Effector CD4-positive, alpha-beta T cell (primary cell): ENCODE measurements around the gene EEFSEC.
"Not testable (repeated sequence)": the region's sequence is repeated elsewhere in the genome, so short reads cannot be mapped to it uniquely, and the experiment has no call there.

Experiments
- DNase-seq: peaks from one replicate; pipeline ENCODE4 v3.0.0-alpha.2; 2020

The EEFSEC gene

DNA sequence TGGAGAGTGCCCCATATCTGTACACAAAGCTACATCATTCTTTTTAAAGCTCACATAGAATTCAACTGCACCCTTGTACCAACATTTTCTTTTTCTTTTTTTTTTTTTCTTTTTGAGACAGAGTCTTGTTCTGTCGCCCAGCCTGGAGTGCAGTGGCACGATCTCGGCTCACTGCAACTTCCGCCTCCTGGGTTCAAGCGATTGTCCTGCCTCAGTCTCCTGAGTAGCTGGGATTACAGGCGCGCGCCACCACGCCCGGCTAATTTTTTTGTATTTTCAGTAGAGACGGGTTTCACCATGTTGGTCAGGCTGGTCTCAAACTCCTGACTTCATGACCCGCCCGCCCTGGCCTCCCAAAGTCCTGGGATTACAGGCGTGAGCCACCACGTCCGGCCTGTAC is 1.1 kb downstream of the EEFSEC start:
- DNase-seq, result not testable (repeated sequence)

DNA sequence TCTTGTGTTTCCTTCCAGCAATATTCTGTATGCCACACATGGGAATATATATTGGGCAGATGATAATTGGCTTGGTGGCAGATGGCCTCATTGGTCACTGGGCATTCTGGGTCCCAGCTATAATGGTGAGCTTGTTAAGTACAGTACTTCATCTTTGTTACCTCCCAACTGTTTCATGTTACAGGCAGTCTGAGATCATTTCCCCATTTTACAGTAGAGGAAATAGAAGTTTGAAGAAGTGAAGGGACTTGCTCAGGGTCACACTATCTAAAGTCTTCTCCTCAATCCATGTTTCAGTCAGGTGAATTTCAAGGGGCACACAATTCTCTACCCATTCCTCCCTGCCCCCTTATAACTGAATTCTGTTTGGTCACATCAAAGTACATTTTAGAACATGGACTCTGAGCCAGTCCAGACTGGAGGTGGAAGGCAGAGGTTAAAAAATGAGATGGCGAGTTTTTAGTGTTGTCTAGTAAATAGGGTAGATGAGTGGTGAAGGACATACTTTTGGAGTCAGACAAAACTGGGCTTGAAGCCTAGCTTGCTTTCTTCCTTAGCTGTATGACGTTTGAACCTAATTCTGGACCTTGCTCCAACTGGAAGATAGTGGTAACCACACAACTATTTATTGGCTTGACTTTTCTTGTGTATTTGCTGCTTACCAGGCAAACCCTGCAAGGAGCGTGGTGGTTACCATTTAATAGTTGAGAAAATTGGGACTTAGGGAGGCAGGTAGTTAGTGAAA is 2.5 kb downstream of the EEFSEC start:
- DNase-seq, result no peak

DNA sequence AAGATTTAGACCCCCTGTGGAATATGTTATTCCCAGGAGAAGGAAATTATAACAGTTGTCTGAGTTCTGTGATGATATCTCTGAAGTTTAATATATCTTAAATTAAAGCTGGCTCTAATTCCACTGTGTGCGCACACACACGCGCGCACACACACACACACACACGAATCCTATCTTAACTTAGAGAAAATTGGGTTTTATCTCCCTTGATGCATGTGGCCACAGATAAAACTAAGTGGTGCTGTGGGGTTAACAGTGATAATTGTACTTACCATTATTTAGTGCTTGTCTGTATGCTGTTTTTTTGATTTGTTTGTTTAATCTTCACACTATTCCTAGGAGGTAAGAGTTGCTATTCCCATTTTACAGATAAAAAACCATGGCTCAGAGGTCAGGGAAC is 7.4 kb downstream of the EEFSEC start:
- no peak for DNase-seq

DNA sequence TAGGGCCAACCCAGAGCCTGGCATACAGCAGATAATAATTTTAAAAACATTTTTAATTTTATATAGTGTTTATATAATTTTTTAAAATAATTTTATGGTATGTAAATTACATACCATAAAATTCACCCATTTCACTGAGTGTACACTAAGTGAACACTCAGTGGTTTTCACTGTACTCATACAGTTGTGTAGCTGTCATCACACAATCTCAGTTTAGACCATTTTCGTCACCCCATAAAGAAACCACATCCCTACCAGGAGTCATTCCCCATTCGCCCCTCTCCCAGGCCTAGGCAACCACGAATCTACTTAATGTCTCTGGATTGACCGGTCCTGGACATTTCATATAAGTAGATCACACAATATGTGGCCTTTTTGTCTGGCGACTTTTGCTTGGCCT is 10.2 kb downstream of the EEFSEC start:
- DNase-seq, result no peak

DNA sequence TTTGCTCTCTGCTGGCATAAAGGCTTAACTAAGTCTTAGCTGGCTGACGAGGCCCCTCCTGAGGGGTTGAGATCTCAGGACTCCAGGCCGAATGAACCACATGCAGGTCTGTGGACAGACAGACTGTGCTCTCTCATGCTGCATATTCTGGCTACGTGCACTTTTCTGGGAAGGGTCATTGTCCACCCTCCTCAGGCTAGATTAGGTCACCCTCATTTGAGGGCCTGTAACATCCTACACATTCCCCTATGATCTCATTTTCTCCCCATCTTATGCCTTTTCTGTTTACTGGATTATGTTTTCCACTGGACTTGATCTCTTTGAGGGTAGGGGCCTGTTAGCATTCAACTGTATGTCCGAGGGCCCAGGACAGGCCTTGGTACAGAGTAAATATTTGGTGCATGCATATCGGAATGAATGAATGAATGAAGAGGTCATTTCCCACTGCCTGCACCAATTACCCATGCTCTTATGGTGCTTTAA is 13.7 kb downstream of the EEFSEC start:
- DNase-seq, result no peak

DNA sequence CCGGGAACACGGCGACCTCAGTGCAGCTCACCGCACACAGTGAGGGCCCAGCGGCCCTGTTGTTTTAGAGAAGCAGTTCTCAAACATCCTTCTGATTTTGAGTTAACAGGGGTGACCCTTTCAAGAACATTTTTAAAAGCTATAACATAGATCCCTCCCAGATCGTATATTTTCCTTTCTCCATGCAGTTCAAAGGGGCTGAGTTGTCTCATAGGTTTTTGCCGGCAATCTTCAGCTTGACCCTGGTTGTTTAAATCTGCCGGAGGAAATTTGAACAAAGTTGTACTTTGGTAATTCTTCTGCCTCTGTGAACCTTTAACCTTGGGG is 14.3 kb downstream of the EEFSEC start:
- no peak for DNase-seq

DNA sequence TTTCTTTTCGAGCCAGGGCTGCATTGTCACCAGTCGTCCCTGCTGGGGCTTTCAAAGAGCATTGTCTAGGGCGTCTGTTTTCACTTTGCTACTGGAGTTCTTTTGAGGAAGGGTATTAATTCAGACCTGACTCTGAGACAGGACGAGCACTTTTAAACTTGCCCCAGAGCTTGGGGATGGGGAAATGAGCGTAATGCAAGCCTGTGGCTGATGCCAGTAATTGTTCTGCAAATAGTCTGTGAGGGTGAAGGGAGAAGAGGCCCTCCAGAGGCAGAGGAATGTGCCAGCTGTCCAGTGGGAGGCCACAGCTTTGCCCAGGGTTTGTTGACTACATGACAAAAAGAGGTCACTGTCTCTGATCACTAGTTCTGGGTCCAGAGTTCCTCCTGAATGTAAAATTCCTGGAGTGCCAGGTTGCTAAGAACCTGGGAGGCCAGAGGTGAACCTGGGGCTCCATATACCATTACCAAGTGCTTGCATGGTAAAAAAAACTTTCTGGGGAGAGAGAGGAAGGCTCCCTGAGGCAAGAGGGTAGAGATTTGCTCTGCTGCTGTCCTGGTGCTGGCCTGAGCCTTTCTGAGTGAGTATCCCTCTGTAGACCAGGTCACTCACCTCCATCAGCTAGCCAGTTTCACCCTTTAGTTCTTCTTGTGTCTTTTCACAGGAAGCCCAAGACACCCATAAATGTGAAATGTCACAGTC is 14.8 kb downstream of the EEFSEC start:
- DNase-seq, result no peak

DNA sequence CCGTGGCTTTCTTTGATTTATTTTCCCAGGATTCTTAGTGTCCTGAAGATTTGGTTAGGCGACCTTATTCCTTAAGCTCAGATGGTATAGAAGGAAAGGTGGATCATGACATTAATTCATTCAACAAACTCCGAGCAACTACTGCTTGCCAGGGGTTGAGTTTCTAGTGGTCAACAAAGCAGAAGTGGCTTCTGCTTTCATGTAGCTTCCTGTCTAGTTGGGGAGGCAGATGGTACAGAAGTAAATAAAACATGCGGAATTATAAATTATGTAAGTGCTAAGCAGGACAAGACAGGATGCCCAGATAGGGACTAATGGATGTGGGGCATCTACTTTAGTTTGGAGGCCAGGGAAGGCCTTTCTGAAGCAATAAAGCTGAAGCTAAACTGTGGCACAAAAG is 15.6 kb downstream of the EEFSEC start:
- DNase-seq, result no peak

DNA sequence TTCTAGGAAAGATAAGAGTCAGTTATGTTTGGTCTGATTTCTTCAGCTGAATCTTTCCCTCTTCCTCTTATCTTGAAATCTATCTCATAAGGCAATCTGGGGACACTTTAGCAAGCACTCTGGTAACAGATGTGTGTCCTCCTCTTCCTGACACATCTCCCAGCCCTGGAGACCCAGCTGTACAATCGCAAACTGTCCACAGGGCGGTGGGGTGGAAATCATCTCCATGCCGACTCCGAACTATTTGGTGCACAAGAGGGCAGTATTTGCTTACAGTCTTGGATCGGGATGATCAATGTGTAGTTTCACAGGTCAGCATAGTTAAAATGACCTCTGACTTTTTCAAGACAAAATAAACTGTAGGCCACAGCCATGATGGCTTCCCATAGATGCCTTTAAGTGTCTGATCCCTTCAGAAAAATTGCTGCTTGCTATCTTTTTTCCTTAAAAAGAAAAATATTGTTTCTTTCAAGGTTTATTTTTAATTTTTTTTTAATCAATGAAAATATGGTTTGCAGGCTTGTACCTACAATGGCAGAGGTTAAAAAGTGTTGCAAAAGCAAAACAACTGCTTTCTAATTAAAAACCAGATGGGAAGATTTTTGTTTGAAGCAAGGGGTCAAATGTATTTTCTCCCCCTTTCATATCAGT is 17.7 kb downstream of the EEFSEC start:
- no peak for DNase-seq

DNA sequence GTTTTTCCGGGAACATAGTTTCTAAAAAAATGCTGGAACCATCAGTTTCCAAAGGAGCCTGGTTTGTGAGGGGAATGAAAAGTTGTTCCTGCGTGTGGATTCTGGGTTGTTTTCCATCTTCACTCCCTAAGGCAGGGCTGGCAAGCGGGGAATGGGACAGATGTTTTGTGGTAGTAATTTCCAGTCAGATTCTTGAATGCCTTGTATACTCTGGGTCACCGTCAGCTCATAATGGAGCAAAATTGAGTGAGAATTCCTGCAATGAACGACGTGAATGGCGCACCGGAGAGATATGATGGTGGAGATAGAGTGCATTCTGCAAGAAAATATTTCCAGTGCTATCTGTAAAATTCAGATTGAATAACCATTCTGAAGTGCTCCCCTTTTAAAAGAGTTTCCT is 19.9 kb downstream of the EEFSEC start:
- DNase-seq, result no peak

DNA sequence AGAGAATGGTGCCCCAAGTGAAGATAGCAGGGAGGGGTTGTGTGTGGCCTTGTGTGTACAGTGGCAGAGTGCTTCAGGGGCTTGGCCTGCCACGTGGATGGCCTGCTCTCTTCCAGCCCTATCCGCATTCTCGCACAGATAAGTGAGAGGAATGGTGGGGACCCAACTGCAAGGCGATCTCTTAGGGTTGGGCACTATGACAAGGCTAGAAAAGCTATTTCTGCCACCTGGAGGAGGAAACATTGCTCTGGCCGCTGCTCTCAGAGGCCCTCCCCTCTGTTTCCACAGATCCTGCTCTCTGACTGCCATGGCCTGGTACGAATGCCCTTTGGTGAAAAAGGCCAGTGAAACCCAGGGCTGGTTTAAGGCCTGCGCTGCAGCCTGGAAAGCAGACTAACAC is 20.6 kb downstream of the EEFSEC start:
- no peak for DNase-seq

DNA sequence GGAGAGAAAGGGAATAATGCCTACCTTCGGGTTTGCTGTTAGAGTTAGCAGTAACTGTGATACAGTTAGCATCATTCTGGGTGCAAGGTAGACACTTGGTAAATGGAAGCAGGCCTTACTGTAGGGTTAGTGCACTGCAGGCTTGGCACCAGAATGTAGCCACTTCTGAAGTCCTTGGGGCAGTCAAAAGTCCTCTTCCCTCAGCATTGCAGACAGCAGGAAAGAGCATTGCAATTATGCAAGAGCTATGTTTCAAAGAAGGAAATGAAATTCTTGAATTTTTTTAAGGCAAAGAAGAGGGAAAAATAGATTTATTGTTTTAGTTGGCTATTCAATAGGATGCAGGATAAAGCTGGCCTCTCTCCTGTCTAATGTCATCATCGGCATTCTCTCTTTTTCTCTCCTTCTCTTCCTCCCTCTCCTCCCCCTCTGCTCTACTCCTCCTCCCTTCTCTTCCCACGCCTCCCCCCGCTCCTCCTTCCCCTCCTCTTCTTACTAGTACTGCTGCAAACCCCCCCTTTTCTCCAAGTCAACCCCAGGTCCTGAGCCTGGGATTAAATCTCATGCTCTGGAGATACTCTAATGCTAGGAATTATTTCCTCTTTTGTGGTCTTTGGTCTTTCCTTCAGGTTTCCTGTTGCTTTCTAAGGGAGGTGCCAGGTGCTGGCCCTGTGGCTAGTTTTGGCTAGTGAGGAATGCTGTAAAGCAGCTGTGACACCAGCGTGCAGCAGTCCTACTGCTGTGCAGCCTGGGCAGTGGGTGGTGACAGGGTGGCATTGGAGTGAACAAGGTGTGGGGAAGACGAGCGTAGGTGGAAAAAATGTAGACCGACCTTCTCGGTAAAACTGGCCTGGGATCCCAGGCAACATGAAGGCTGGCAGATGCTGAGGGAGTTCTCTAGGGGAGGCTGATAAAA is 21.7 kb downstream of the EEFSEC start:
- no peak for DNase-seq

DNA sequence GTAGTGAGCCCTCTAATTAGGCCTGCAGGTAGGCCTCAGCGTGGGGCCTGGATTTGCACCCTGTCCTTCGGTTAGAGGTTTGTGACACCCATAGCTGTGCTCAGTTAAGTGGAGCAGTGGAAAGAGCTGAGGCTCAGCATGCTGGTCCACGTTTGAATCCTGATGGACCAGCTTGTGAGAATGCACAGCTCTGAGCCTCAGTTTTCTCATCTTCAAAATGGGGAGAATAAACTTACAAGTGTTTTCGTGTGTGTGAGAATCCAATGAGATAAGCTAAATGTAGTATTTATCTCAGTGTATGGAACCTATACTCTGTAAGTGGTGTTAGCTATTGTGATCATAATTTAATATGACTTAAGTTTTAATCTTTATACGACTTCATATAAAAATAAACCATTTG is 22.5 kb downstream of the EEFSEC start:
- no peak for DNase-seq

DNA sequence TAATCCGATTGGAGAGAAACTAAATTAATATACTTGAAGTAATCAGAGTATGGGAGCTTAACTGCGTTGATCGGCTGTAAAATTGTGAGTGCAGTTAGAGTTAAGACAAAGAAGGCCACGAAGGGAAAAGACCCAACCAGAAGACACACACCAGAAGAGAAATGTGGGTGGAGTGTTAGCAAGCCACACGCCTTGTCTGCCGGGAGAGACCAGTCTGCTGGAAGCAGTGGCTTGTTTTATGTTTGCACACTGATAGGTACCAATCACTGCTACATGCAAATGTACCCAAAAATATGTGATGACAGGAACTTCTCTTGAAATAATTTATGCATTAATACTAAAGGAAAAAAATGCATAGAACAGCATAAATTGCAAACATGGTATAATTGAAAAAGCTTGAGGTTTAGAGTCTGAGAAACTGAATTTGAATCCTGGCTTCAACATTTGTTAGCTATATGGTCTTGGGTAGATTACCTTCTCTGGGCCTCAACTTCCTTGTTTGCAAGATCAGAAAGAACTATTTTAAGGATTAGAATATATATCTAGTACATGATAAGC is 23.1 kb downstream of the EEFSEC start:
- no peak for DNase-seq

DNA sequence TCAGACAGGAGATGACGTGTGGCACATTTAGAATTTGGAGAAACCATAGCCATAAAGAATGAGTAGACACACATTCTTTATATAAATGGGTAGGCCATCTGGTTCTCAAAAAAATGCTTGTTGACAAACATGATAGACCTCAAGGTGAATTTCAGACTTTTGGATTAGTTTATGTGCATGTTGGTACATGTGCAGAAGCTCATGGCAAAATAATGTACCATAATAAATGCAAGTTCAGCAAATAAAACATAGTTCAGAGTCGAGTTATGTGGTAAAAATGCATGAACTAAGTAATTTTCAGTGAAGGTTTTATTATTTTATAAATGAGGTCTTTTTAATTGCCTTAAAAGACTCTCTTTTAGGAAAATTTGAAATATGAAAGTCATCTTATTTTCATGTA is 24.6 kb downstream of the EEFSEC start:
- DNase-seq, result no peak

DNA sequence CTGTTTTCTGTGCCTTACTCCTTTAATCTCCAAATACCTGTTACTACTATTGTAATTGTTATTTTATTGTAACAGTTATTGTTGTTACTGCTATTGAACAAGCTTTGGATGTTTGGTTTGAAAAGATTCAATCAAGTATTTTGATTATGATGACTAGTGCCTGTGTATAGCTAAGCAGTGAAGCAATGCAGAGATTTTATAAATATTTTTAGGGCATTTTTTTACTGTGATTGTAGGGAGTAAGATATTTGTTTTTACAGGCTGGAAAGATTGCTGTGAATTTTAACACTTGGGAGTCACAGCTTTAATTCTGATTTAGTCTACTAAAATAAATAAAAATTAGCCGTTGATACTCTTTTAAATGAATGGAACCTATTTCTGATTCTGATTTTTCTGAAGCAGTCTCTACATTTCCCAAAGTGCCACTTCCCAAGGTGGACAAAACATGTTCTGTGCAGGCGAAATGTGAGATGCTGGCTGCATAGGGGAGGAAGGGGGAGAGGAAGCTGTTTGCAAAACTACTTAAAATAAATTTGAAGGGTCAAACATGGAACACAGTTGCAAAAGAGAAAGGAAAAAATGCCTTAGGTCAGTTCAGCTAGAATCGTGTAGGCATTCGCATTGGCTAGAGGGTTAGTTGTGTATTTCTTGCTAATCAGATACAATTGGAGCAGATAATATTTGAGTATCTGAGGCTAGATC is 25.7 kb downstream of the EEFSEC start:
- no peak for DNase-seq

DNA sequence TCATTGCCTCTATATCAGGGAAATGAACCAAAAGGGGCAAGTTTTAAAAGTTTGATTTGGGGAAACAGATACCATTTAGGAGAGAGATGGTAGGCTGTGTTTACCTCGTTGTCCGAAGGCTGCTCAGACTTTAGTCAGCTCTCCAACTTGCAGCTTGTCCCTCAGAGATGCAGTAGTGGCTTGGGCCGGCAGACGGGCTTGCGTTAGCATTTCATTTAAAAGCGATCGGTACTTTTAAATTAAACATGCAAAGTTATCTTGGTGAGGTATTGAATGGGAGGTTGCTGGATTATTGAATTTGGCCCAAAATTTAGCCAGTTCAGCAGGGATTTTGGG is 26.2 kb downstream of the EEFSEC start:
- DNase-seq, result no peak

DNA sequence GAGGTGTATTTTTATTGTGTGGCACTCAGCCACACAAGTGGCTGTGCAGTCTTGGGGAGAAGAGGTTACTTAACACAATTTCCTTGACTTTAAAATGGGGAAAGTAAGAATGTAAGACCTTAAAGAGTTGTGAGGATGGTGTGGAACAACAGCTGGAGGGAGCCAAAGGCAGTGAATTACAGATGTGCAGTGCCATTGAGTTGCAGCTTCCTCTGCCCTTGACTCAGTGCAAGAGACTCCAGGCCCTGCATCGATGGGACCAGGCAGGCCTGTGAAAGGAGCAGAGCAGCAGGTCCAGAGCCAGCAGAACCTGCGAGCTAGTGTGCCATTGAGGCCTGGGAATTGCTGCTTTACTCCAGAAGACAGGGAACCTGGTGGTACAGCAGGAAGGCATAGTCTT is 27.2 kb downstream of the EEFSEC start:
- DNase-seq, result no peak

DNA sequence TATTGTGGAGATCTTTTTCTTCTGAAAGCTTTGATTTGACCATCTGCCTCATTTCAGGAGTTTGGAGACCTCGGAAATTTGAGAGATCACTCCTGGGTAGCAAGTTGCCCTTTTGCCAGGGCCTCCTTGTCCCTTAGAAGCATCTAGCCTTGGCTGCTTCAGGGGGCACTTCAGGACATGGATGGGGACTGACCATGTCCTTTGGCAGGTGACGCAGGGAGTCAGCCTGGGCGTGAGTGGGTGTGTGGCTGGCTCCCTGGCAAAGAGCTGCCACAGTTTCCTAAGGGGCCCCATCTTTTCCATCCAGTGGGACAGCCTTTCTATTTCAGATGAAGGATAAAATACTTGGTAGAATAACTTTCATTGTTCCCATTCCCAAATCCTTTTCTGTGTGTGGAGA is 27.6 kb downstream of the EEFSEC start:
- DNase-seq, result no peak

DNA sequence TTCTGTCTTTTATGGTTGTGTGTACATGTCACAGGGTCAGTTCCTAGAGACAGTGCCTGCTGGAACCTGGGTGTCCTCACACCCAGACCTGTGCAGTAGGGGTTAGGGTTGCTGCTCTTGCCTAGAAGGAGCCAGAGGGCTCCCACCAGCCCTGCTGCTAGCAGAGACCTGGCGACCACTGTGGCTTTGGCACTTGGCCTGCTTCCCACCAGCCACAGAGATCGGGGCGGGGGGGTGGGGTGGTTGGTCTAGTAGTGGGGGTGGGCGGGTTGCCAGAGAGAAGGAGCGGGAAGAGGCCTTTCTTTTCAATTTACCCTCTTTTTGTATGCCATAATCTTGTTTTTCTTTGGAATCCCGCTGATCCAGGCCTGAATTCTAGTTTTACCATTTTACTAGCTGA is 29.4 kb downstream of the EEFSEC start:
- no peak for DNase-seq

DNA sequence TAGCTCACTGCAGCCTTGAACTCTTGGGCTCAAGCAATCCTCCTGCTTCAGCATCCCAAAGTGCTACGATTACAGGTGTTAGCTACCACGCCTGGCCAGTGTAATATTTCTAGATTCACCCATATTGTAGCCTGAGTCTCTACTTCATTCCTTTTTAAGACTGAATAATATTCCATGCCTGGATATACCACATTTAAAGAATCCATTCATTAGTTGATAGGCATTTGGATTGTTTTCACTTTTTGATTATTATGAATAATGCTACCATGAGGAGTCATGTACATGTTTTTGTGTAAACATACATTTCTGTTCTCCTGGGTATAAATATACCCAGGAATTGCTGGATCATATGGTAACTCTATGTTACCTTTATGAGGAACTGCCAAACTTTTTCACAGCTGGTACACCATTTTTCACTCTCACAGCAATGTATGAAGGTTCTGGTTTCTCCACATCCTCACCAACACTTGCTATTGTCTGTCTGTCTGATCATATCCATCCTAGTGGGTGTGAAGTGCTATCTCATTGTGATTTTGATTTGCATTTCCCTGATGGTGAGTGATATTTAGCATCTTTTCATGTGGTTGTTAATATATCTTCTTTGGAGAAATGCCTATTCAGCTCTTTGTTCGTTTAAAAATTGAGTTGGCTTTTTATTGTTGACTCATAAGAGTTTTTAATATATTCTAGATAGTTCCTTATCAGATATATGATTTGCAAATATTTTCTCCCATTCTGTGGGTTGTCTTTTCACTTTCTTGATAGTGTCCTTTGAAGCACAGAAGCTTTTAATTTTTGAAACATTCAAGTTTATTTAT is 32.6 kb downstream of the EEFSEC start:
- no peak for DNase-seq
